Panc1 (cell line): ENCODE data around the gene SOCS6. TPM values are rescaled to one million over a fixed set of nuclear protein-coding genes. Genes with fewer than 3 reads are reported as not detected.
"Not testable (repeated sequence)": the region's sequence is repeated elsewhere in the genome, so short reads cannot be mapped to it uniquely, and the experiment has no call there.

Experiments
- ATAC-seq: fragments of 200-7000 bp; cut with Tn5 transposase; 2 replicates; pipeline ENCODE4 v1.9.1; 2020; ENCODE audit warnings: mild to moderate bottlenecking, moderate library complexity
- BruUV-seq: library from RNA; stranded (reverse); fragments of 400-500 nt; replicated peaks from 2 replicates; lab custom pipeline; 2021; lab: Mats Ljungman, UMichigan
- CTCF ChIA-PET: fragments of 300-600 bp; sonication (Branson Sonifier 250); formaldehyde crosslinking; loops from one replicate; lab custom pipeline; 2022; ENCODE audit warnings: antibody characterized with exemption; lab: Charles Lee
- POLR2A ChIA-PET: fragments of 300-600 bp; sonication (Branson Sonifier 250); formaldehyde crosslinking; loops from one replicate; lab custom pipeline; 2022; ENCODE audit warnings: antibody characterized with exemption; lab: Charles Lee
- DNase-seq: peaks from one replicate; pipeline ENCODE4 v3.0.0-alpha.2; 2010; ENCODE audit warnings: low read depth, low spot score
- H3K27ac ChIP-seq: 2 replicates; pipeline ENCODE4 v1.5.1; 2011; ENCODE audit warnings: mild to moderate bottlenecking, low read length, inconsistent platforms
- H3K27me3 ChIP-seq: fragments of 200-500 bp; sonication (Bioruptor generic); 2 replicates; pipeline ENCODE4 v1.6.0; 2014; ENCODE audit warnings: low read length, inconsistent platforms; ENCODE audit not compliant: control insufficient read depth, insufficient read depth
- H3K36me3 ChIP-seq: fragments of 200-500 bp; sonication (Bioruptor generic); 2 replicates; pipeline ENCODE4 v1.5.1; 2014; ENCODE audit warnings: inconsistent platforms, mild to moderate bottlenecking, low read length, moderate library complexity; ENCODE audit not compliant: control insufficient read depth, insufficient read depth
- H3K4me1 ChIP-seq: 2 replicates; pipeline ENCODE4 v1.5.1; 2011; ENCODE audit warnings: inconsistent platforms, mild to moderate bottlenecking, low read length, moderate library complexity; ENCODE audit not compliant: control insufficient read depth, insufficient read depth
- H3K4me3 ChIP-seq, 2 experiments: 2 replicates each; pipeline ENCODE4 v1.5.1; 2011 to 2012; ENCODE audit warnings: low read depth in 2 of 2, low read length in 2 of 2, mild to moderate bottlenecking in 2 of 2, inconsistent platforms in 1 of 2, moderate library complexity in 1 of 2
- H3K9me3 ChIP-seq: fragments of 200-500 bp; sonication (Bioruptor generic); 2 replicates; pipeline ENCODE4 v1.5.1; 2014; ENCODE audit warnings: low read depth, mild to moderate bottlenecking, inconsistent platforms, low read length, moderate library complexity; ENCODE audit not compliant: control insufficient read depth, insufficient read depth
- POLR2AphosphoS5 ChIP-seq: IDR thresholded peaks from 2 replicates; pipeline ENCODE4 v1.6.1; 2012; ENCODE audit warnings: mild to moderate bottlenecking, low read depth, low read length, moderate library complexity
- SIN3A ChIP-seq: IDR thresholded peaks from 2 replicates; pipeline ENCODE4 v1.6.1; 2012; ENCODE audit warnings: low read depth, mild to moderate bottlenecking, low read length, moderate library complexity, borderline replicate concordance; ENCODE audit not compliant: insufficient read depth
- TCF7L2 ChIP-seq: IDR thresholded peaks from 2 replicates; pipeline ENCODE4 v1.6.1; 2011; ENCODE audit warnings: mild to moderate bottlenecking, low read depth, low read length, inconsistent platforms
- in situ Hi-C: cut with HindIII; loops from 2 replicates; pipeline ENCODE4 v1.10.0; 2016; ENCODE audit warnings: low sequenced_read_pairs, low pct_unique_long_range_greater_than_20kb
- intact Hi-C: fragments of 100-400 bp; cut with micrococcal nuclease; formaldehyde crosslinking; loops from one replicate; pipeline ENCODE4 v1.10.0; 2022; ENCODE audit not compliant: unreplicated experiment
- total RNA-seq: library from RNA; stranded (reverse); gene quantifications from one replicate; pipeline ENCODE4 v1.2.1, GENCODE V29; 2021; ENCODE audit not compliant: unreplicated experiment
- TF ChIP-seq, protein P1 (sequence below), 2 experiments: IDR thresholded peaks; 2 replicates each; pipeline ENCODE4 v1.6.1; 2011 to 2012; ENCODE audit warnings: low read depth in 2 of 2, control low read depth in 1 of 2, low read length in 1 of 2, mild to moderate bottlenecking in 1 of 2, moderate library complexity in 1 of 2; ENCODE audit not compliant: insufficient read depth in 1 of 2
- TF ChIP-seq, protein P2 (sequence below): fragments of 450-650 bp; IDR thresholded peaks from 2 replicates; pipeline ENCODE4 v1.5.1; 2017; ENCODE audit warnings: mild to moderate bottlenecking

SOCS6 gene
- total RNA-seq, 1 experiment from 2014 or later, result 43.0 TPM

DNA sequence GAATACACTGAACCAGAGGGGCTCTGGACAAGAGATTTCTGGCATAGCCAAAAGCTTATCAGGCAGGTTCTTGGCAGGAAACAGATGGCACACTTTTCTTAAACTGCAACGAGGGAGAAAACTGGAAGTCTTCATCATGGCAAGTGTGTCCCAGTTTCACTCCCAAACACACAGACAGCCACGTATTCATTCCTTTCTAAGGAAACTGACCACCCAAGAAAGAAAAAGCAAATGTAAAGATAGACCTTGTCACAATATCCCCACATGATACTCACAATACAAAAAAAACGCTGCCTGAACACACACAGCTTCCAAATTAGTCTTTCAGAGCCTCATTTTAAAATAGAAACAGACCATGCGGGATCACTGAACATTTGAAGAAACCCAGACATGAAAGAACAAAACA lies 42.8 kb upstream of the SOCS6 start:
- TF ChIP-seq, protein P1, sequence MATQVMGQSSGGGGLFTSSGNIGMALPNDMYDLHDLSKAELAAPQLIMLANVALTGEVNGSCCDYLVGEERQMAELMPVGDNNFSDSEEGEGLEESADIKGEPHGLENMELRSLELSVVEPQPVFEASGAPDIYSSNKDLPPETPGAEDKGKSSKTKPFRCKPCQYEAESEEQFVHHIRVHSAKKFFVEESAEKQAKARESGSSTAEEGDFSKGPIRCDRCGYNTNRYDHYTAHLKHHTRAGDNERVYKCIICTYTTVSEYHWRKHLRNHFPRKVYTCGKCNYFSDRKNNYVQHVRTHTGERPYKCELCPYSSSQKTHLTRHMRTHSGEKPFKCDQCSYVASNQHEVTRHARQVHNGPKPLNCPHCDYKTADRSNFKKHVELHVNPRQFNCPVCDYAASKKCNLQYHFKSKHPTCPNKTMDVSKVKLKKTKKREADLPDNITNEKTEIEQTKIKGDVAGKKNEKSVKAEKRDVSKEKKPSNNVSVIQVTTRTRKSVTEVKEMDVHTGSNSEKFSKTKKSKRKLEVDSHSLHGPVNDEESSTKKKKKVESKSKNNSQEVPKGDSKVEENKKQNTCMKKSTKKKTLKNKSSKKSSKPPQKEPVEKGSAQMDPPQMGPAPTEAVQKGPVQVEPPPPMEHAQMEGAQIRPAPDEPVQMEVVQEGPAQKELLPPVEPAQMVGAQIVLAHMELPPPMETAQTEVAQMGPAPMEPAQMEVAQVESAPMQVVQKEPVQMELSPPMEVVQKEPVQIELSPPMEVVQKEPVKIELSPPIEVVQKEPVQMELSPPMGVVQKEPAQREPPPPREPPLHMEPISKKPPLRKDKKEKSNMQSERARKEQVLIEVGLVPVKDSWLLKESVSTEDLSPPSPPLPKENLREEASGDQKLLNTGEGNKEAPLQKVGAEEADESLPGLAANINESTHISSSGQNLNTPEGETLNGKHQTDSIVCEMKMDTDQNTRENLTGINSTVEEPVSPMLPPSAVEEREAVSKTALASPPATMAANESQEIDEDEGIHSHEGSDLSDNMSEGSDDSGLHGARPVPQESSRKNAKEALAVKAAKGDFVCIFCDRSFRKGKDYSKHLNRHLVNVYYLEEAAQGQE (IDR thresholded peaks at IDR 0.05; ENCODE audit: insufficient read depth in 1 of 2, low read depth in 2 of 2, low read length in 1 of 2), result no peak
- TF ChIP-seq, protein P2, sequence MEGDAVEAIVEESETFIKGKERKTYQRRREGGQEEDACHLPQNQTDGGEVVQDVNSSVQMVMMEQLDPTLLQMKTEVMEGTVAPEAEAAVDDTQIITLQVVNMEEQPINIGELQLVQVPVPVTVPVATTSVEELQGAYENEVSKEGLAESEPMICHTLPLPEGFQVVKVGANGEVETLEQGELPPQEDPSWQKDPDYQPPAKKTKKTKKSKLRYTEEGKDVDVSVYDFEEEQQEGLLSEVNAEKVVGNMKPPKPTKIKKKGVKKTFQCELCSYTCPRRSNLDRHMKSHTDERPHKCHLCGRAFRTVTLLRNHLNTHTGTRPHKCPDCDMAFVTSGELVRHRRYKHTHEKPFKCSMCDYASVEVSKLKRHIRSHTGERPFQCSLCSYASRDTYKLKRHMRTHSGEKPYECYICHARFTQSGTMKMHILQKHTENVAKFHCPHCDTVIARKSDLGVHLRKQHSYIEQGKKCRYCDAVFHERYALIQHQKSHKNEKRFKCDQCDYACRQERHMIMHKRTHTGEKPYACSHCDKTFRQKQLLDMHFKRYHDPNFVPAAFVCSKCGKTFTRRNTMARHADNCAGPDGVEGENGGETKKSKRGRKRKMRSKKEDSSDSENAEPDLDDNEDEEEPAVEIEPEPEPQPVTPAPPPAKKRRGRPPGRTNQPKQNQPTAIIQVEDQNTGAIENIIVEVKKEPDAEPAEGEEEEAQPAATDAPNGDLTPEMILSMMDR, result no peak
- TF ChIP-seq TCF7L2, result no peak
- no peak for TF ChIP-seq SIN3A
- TF ChIP-seq POLR2AphosphoS5, result no peak
- no peaks in the 10 kb centered on the region for H3K36me3 ChIP-seq
- H3K9me3 ChIP-seq, result no peaks in the 10 kb centered on the region
- H3K27me3 ChIP-seq, result no peaks in the 10 kb centered on the region
- no TSS peak for BruUV-seq
- peak overlapping the region; percentile 63; the same call in 1 of the 2 replicates for H3K27ac ChIP-seq
- no peak for ATAC-seq
- ChIA-PET CTCF (interaction anchor here (0.6 kb wide), 1 partner anchor 19 kb away, joined by 3 read pairs; no protein-coding TSS in a partner anchor), POLR2A (interaction anchor here (0.7 kb wide), 1 partner anchor 174 kb away, joined by 8 read pairs; no protein-coding TSS in a partner anchor)
- in situ Hi-C loops (no loop called here), intact Hi-C loops (no loop called here)
- H3K4me1 ChIP-seq, result peaks cover 9% of the 10 kb centered on the region; the same call in 1 of the 2 replicates
- no peak for DNase-seq
- no peak overlapping the region for H3K4me3 ChIP-seq

DNA sequence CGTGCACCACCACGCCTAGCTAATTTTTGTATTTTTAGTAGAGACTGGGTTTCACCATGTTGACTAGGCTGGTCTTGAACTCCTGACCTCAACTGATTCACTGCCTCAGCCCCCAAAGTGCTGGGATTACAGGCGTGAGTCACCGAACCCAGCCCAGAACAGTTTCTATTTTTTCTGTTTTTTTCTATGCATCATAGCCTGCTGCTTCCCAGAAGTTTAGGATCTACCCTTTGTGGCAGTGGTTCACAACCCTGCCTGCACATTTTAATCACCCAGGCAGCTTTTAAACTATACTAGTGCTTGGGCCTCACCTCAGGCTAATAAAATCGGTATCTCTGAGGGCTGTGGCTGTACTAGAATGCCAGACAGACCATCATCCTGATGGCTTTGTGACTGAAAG lies 39.7 kb upstream of the SOCS6 start:
- peaks cover 9% of the 10 kb centered on the region for H3K4me1 ChIP-seq
- H3K27ac ChIP-seq, result 0 out of 2 replicates have a peak overlapping the region, but pooled peaks have one; percentile 17
- H3K9me3 ChIP-seq, result no peaks in the 10 kb centered on the region
- no peak for DNase-seq
- BruUV-seq, result no TSS peak
- no peaks in the 10 kb centered on the region for H3K36me3 ChIP-seq
- POLR2A ChIA-PET, result no interaction called here
- H3K27me3 ChIP-seq, result no peaks in the 10 kb centered on the region
- intact Hi-C loops (no loop called here), in situ Hi-C loops (no loop called here)
- CTCF ChIA-PET, result no interaction called here
- H3K4me3 ChIP-seq, result no peak overlapping the region
- ATAC-seq, result 0 out of 2 replicates have a peak, but pooled peaks have one; percentile 42
- TF ChIP-seq POLR2AphosphoS5 (no peak), SIN3A (no peak), TCF7L2 (no peak)
- TF ChIP-seq, protein P1 (IDR thresholded peaks at IDR 0.05; ENCODE audit: insufficient read depth in 1 of 2, low read depth in 2 of 2, low read length in 1 of 2), result no peak
- TF ChIP-seq, protein P2, result no peak

DNA sequence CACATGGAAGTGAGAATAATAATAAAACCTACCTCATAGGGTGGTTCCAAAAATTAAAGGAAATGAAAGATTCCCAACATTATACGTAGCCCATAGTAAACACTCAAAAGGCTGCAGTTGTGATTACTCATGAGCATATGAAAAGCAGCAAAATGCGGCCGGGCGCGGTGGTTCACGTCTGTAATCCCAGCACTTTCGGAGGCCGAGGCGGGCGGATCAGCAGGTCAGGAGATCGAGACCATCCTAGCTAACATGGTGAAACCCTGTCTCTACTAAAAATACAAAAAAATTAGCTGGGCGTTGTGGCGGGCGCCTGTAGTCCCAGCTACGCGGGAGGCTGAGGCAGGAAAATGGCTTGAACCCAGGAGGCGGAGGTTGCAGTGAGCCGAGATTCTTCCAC lies 39.0 kb upstream of the SOCS6 start:
- H3K4me3 ChIP-seq, DNase-seq, in situ Hi-C loops, BruUV-seq, intact Hi-C loops, H3K9me3 ChIP-seq, CTCF ChIA-PET, H3K4me1 ChIP-seq, H3K27ac ChIP-seq, POLR2A ChIA-PET, H3K36me3 ChIP-seq, ATAC-seq, H3K27me3 ChIP-seq: not testable (repeated sequence)
